Neural progenitor cell (in vitro differentiated cells): Measurements from ENCODE around the gene FAM210B. TPM values are rescaled to one million over a fixed set of nuclear protein-coding genes. Genes with fewer than 3 reads are reported as not detected.
"Not testable (repeated sequence)": the region's sequence is repeated elsewhere in the genome, so short reads cannot be mapped to it uniquely, and the experiment has no call there.

Source experiments
- DNase-seq: peaks from one replicate; pipeline ENCODE4 v3.0.0-alpha.2; 2016; ENCODE audit warnings: low spot score
- H2AFZ ChIP-seq: fragments of 200-600 bp; sonication (generic); replicated peaks from 2 replicates; pipeline ENCODE4 v1.6.1; 2016; ENCODE audit warnings: antibody characterized with exemption
- H3F3A ChIP-seq: fragments of 200-600 bp; sonication (generic); 2 replicates; pipeline ENCODE4 v1.6.1; 2016; ENCODE audit warnings: antibody characterized with exemption, low read depth
- H3K27ac ChIP-seq: fragments of 200-600 bp; sonication (generic); 2 replicates; pipeline ENCODE4 v1.5.1; 2016; ENCODE audit warnings: mild to moderate bottlenecking
- H3K27me3 ChIP-seq: fragments of 200-600 bp; sonication (generic); 2 replicates; pipeline ENCODE4 v1.6.1; 2016; ENCODE audit warnings: mild to moderate bottlenecking, moderate library complexity
- H3K36me3 ChIP-seq: fragments of 200-600 bp; sonication (generic); 2 replicates; pipeline ENCODE4 v1.5.1; 2016
- H3K4me1 ChIP-seq: fragments of 200-600 bp; sonication (generic); 2 replicates; pipeline ENCODE4 v1.6.1; 2016; ENCODE audit warnings: mixed run types
- H3K4me2 ChIP-seq: fragments of 200-600 bp; sonication (generic); 2 replicates; pipeline ENCODE4 v1.6.1; 2016
- H3K4me3 ChIP-seq: fragments of 200-600 bp; sonication (generic); 2 replicates; pipeline ENCODE4 v1.5.1; 2016
- H3K79me2 ChIP-seq: fragments of 200-600 bp; sonication (generic); 2 replicates; pipeline ENCODE4 v1.6.1; 2016; ENCODE audit warnings: low read depth
- H3K9ac ChIP-seq: fragments of 200-600 bp; sonication (generic); 2 replicates; pipeline ENCODE4 v1.6.1; 2016
- H3K9me3 ChIP-seq: fragments of 200-600 bp; sonication (generic); 2 replicates; pipeline ENCODE4 v1.5.1; 2016; ENCODE audit warnings: low read depth
- H4K20me1 ChIP-seq: fragments of 200-600 bp; sonication (generic); 2 replicates; pipeline ENCODE4 v1.6.1; 2016; ENCODE audit warnings: low read depth
- H3K27ac Mint-ChIP-seq: 3 replicates; pipeline ENCODE4 v1.8.0; 2021; ENCODE audit warnings: mixed read lengths
- H3K27me3 Mint-ChIP-seq: 2 replicates; pipeline ENCODE4 v1.8.0; 2022; ENCODE audit warnings: low read depth, mild to moderate bottlenecking, inconsistent platforms, moderate library complexity, mixed read lengths; ENCODE audit not compliant: insufficient read depth
- H3K36me3 Mint-ChIP-seq: 3 replicates; pipeline ENCODE4 v1.8.0; 2021; ENCODE audit warnings: mixed read lengths
- H3K4me1 Mint-ChIP-seq: 3 replicates; pipeline ENCODE4 v1.8.0; 2021; ENCODE audit warnings: mixed read lengths
- H3K4me3 Mint-ChIP-seq: 3 replicates; pipeline ENCODE4 v1.8.0; 2021; ENCODE audit warnings: mild to moderate bottlenecking, moderate library complexity, mixed read lengths
- H3K9me3 Mint-ChIP-seq: 3 replicates; pipeline ENCODE4 v1.8.0; 2020; ENCODE audit warnings: mixed read lengths
- EZH2 ChIP-seq: fragments of 200-600 bp; sonication (generic); IDR thresholded peaks from 2 replicates; pipeline ENCODE4 v1.6.1; 2017; ENCODE audit warnings: antibody characterized with exemption, mild to moderate bottlenecking, moderate library complexity
- EZH2phosphoT487 ChIP-seq: fragments of 200-600 bp; sonication (generic); IDR thresholded peaks from 2 replicates; pipeline ENCODE4 v1.6.1; 2017; ENCODE audit warnings: antibody characterized with exemption
- total RNA-seq: library from RNA; depleted of rRNA; stranded (reverse); fragments of >200 nt; gene quantifications from 2 replicates; pipeline ENCODE4 v1.2.3, GENCODE V29; 2015; ENCODE audit warnings: low replicate concordance
- TF ChIP-seq, protein P1 (sequence below): fragments of 200-600 bp; sonication (generic); IDR thresholded peaks from 2 replicates; pipeline ENCODE4 v1.5.1; 2017; ENCODE audit warnings: antibody characterized with exemption, mild to moderate bottlenecking

Gene FAM210B
- total RNA-seq, 1 donor from 2014 or later = 26.7 TPM

DNA sequence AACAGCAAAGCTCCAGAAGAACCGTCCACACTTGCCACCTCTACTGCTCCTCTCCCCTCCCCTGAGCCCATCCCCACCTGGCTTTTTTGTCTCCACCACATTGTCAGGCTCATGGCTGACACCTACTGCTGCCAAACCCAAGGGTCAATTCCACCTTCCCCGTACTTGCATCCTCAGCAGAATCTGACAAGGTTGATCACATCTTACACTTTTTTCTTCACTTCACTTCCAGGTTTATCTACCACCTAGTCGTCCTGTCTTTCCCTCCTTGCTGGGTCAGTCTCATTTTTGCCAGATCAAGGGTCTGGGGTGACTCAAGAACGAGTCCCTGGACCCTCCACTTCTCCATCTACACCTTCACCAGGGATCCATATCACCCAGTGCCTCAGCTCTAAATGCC lies 30.1 kb downstream of the FAM210B start:
- Mint-ChIP-seq H3K36me3 (peaks cover 32% of the 10 kb centered on the region), H3K27me3 (no peaks in the 10 kb centered on the region), H3K4me1 (peaks cover 27% of the 10 kb centered on the region), H3K9me3 (no peaks in the 10 kb centered on the region), H3K4me3 (peak overlapping the region; percentile 60), H3K27ac (no peak overlapping the region)
- Histone ChIP-seq H3F3A (peaks cover 7% of the 10 kb centered on the region), H3K4me3 (no peak overlapping the region), H3K27me3 (no peaks in the 10 kb centered on the region), H3K9me3 (no peaks in the 10 kb centered on the region), H2AFZ (no peak overlapping the region), H3K4me2 (no peak overlapping the region), H4K20me1 (peaks cover 70% of the 10 kb centered on the region), H3K36me3 (peaks cover 19% of the 10 kb centered on the region), H3K27ac (no peak overlapping the region), H3K9ac (no peak overlapping the region), H3K4me1 (peaks cover 15% of the 10 kb centered on the region), H3K79me2 (peaks cover 96% of the 10 kb centered on the region)
- DNase-seq = no peak
- TF ChIP-seq EZH2 (no peak), EZH2phosphoT487 (no peak)
- TF ChIP-seq, protein P1, sequence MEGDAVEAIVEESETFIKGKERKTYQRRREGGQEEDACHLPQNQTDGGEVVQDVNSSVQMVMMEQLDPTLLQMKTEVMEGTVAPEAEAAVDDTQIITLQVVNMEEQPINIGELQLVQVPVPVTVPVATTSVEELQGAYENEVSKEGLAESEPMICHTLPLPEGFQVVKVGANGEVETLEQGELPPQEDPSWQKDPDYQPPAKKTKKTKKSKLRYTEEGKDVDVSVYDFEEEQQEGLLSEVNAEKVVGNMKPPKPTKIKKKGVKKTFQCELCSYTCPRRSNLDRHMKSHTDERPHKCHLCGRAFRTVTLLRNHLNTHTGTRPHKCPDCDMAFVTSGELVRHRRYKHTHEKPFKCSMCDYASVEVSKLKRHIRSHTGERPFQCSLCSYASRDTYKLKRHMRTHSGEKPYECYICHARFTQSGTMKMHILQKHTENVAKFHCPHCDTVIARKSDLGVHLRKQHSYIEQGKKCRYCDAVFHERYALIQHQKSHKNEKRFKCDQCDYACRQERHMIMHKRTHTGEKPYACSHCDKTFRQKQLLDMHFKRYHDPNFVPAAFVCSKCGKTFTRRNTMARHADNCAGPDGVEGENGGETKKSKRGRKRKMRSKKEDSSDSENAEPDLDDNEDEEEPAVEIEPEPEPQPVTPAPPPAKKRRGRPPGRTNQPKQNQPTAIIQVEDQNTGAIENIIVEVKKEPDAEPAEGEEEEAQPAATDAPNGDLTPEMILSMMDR = no peak

DNA sequence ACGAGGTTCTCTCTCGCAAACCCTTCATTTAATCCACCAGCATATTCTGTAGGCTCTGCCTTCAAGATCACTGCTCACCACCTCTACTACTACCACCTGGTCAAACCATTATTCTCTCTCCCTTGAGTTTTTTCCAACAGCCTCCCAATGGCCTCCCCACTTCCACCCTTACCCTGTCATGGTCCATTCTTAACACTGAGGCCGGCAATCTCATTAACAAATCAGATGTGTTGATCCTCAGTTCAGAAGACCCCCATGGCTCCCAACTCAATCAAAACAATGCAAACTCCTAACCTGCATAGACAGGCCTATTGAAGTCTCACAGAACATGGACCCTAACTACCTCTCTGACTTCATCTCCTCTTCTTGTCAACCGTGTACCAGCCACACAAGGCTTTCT lies 31.0 kb downstream of the FAM210B start:
- Histone ChIP-seq H3K79me2 (peaks cover 96% of the 10 kb centered on the region), H3K27me3 (no peaks in the 10 kb centered on the region), H3F3A (peaks cover 7% of the 10 kb centered on the region), H3K4me2 (peak overlapping the region; percentile 90), H3K4me3 (peak overlapping the region; percentile 73), H3K4me1 (peaks cover 21% of the 10 kb centered on the region), H3K36me3 (peaks cover 14% of the 10 kb centered on the region), H4K20me1 (peaks cover 68% of the 10 kb centered on the region), H3K27ac (no peak overlapping the region), H3K9ac (no peak overlapping the region), H2AFZ (no peak overlapping the region), H3K9me3 (no peaks in the 10 kb centered on the region)
- no peaks in the 10 kb centered on the region for H3K9me3 Mint-ChIP-seq
- H3K36me3 Mint-ChIP-seq = peaks cover 31% of the 10 kb centered on the region
- DNase-seq = no peak
- no peak overlapping the region for H3K27ac Mint-ChIP-seq
- H3K4me1 Mint-ChIP-seq = peaks cover 32% of the 10 kb centered on the region
- no peaks in the 10 kb centered on the region for H3K27me3 Mint-ChIP-seq
- no peak for TF ChIP-seq EZH2
- peak overlapping the region; percentile 69 for H3K4me3 Mint-ChIP-seq

DNA sequence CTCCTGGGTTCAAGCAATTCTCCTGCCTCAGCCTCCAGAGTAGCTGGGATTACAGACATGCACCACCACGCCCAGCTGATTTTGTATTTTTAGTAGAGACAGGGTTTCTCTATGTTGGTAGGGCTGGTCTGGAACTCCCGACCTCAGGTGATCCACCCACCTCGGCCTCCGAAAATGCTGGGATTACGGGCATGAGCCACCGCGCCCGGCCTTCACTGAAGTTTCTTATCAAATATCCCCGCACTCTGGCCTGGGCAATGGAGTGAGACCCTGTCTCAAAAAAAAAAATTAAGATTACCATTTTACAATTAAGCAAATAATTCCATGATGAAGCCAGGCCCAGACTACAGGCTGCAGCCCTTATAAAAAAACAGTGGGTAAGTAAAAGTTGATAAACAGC lies 31.6 kb downstream of the FAM210B start:
- Mint-ChIP-seq H3K4me1 (peaks cover 32% of the 10 kb centered on the region), H3K36me3 (peaks cover 30% of the 10 kb centered on the region)
- not testable (repeated sequence) for H3F3A ChIP-seq, H3K27me3 Mint-ChIP-seq, H3K4me3 Mint-ChIP-seq, DNase-seq, H3K27ac ChIP-seq, H3K27me3 ChIP-seq, H3K9me3 ChIP-seq, H2AFZ ChIP-seq, H3K9me3 Mint-ChIP-seq, H3K27ac Mint-ChIP-seq
- Histone ChIP-seq H4K20me1 (peaks cover 66% of the 10 kb centered on the region), H3K4me3 (peak overlapping the region; percentile 73), H3K9ac (peak overlapping the region; percentile 53), H3K36me3 (peaks cover 10% of the 10 kb centered on the region), H3K4me2 (peak overlapping the region; percentile 90), H3K4me1 (peaks cover 21% of the 10 kb centered on the region), H3K79me2 (peaks cover 96% of the 10 kb centered on the region)

DNA sequence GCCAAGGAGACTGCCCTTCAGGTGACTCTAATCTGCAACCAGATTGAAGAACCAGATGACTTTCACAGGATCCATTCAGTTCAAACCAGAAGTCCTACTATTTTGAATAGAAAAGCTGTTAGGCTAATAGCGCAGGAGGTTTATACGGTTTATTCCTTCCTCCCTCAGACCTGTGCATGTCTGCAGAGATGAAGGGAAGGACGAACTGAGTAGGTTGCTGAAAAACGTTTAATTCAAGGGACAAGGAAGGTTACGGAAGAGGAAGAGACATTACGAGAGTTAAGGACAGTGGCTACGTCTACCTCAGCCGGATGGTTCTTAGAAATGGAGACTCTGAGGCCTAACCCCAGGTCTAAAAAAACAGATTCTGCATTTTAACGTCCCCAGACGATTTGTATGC lies 32.3 kb downstream of the FAM210B start:
- H3K9ac ChIP-seq = peak overlapping the region; percentile 53
- H3K4me1 ChIP-seq = peaks cover 21% of the 10 kb centered on the region
- H3K36me3 ChIP-seq = peaks cover 10% of the 10 kb centered on the region
- TF ChIP-seq, protein P1 = no peak
- TF ChIP-seq EZH2 (no peak), EZH2phosphoT487 (no peak)
- H4K20me1 ChIP-seq = peaks cover 60% of the 10 kb centered on the region
- peaks cover 32% of the 10 kb centered on the region for H3K36me3 Mint-ChIP-seq
- no peaks in the 10 kb centered on the region for H3K27me3 ChIP-seq
- H3K27ac ChIP-seq = no peak overlapping the region
- peaks cover 7% of the 10 kb centered on the region for H3F3A ChIP-seq
- no peaks in the 10 kb centered on the region for H3K9me3 ChIP-seq
- H3K4me3 ChIP-seq = peak overlapping the region; percentile 73
- no peaks in the 10 kb centered on the region for H3K9me3 Mint-ChIP-seq
- peak overlapping the region; percentile 90 for H3K4me2 ChIP-seq
- no peak overlapping the region for H2AFZ ChIP-seq
- H3K79me2 ChIP-seq = peaks cover 96% of the 10 kb centered on the region
- H3K27me3 Mint-ChIP-seq = no peaks in the 10 kb centered on the region
- H3K4me1 Mint-ChIP-seq = peaks cover 32% of the 10 kb centered on the region
- H3K27ac Mint-ChIP-seq = no peak overlapping the region
- no peak overlapping the region for H3K4me3 Mint-ChIP-seq
- DNase-seq = no peak
